IPS DF 19.7 (cell line): ENCODE data around the gene CD2AP.
"Not testable (repeated sequence)": the region's sequence is repeated elsewhere in the genome, so short reads cannot be mapped to it uniquely, and the experiment has no call there.

Experiments used
- DNase-seq: peaks from one replicate; pipeline ENCODE4 v3.0.0-alpha.2; 2013; ENCODE audit warnings: low read depth, low spot score

Gene CD2AP

GRCh38 chr6:47464052-47464451 lies 13.5 kb upstream of the CD2AP start:
- no peak for DNase-seq

- no peak for DNase-seq
These were observed 12.5 kb upstream of the CD2AP start for GRCh38 chr6:47465117-47465516.

- no peak for DNase-seq
These were observed 5.7 kb upstream of the CD2AP start for GRCh38 chr6:47471911-47472310.

- DNase-seq = no peak
These were observed 3.7 kb upstream of the CD2AP start for GRCh38 chr6:47473791-47474346.

- no peak for DNase-seq
These were observed 2.2 kb upstream of the CD2AP start for GRCh38 chr6:47475319-47475816.

GRCh38 chr6:47476781-47477496 lies 650 bp upstream of the CD2AP start:
- no peak for DNase-seq

- DNase-seq = no peak
These were observed 897 bp downstream of the CD2AP start for GRCh38 chr6:47478233-47479139.

GRCh38 chr6:47479140-47479508 lies 1.5 kb downstream of the CD2AP start:
- DNase-seq = no peak

GRCh38 chr6:47479874-47480273 lies 2.3 kb downstream of the CD2AP start:
- DNase-seq = no peak

GRCh38 chr6:47481213-47481612 lies 3.6 kb downstream of the CD2AP start:
- DNase-seq = not testable (repeated sequence)

GRCh38 chr6:47481806-47482205 lies 4.2 kb downstream of the CD2AP start:
- DNase-seq = no peak

- DNase-seq = no peak
These were observed 5.9 kb downstream of the CD2AP start for GRCh38 chr6:47483516-47483852.

GRCh38 chr6:47483853-47484546 lies 6.4 kb downstream of the CD2AP start:
- DNase-seq = no peak

- no peak for DNase-seq
These were observed 7.0 kb downstream of the CD2AP start for GRCh38 chr6:47484616-47485015.

GRCh38 chr6:47485083-47485482 lies 7.5 kb downstream of the CD2AP start:
- no peak for DNase-seq

GRCh38 chr6:47485491-47486135 lies 8.0 kb downstream of the CD2AP start:
- no peak for DNase-seq

- no peak for DNase-seq
These were observed 12.4 kb downstream of the CD2AP start for GRCh38 chr6:47489995-47490394.

- no peak for DNase-seq
These were observed 13.1 kb downstream of the CD2AP start for GRCh38 chr6:47490676-47491075.

- no peak for DNase-seq
These were observed 14.8 kb downstream of the CD2AP start for GRCh38 chr6:47492355-47492754.

GRCh38 chr6:47495207-47495606 lies 17.6 kb downstream of the CD2AP start:
- no peak for DNase-seq

- no peak for DNase-seq
These were observed 18.5 kb downstream of the CD2AP start for GRCh38 chr6:47495954-47496545.
